Activated naive CD4-positive, alpha-beta T cell treated with anti-CD3 and anti-CD28 coated beads, Interleukin-2, amount 50 U/mL, for 72 hours (primary cell): ENCODE data around the gene RAB42. TPM values are rescaled to one million over a fixed set of nuclear protein-coding genes. Genes with fewer than 3 reads are reported as not detected.
"Not testable (repeated sequence)": the region's sequence is repeated elsewhere in the genome, so short reads cannot be mapped to it uniquely, and the experiment has no call there.

Experiments used
- ATAC-seq, 2 donors: fragments of 150-1000 bp; cut with Tn5 transposase; 2 replicates each; pipeline ENCODE4 v1.10.0; 2021; ENCODE audit warnings: mild to moderate bottlenecking in 2 of 2, moderate library complexity in 2 of 2
- DNase-seq, 2 donors: peaks; one replicate each; pipeline ENCODE4 v3.0.0; 2021 to 2022; ENCODE audit warnings: low spot score in 2 of 2
- H3K27ac Mint-ChIP-seq, 2 donors: one replicate each; pipeline ENCODE4 v1.8.0; 2022; ENCODE audit warnings: mild to moderate bottlenecking in 2 of 2, mixed read lengths in 2 of 2
- H3K36me3 Mint-ChIP-seq, 2 donors: one replicate each; pipeline ENCODE4 v1.8.0; 2022; ENCODE audit warnings: mixed read lengths in 2 of 2
- H3K9me3 Mint-ChIP-seq, 2 donors: one replicate each; pipeline ENCODE4 v1.8.0; 2022; ENCODE audit warnings: mixed read lengths in 2 of 2
- total RNA-seq, 2 donors: library from RNA; stranded (reverse); gene quantifications; one replicate each; pipeline ENCODE4 v1.2.3, GENCODE V29; 2022

The RAB42 gene
- total RNA-seq, 2 donors from 2014 or later = 0.21 TPM; not detected in 1

DNA sequence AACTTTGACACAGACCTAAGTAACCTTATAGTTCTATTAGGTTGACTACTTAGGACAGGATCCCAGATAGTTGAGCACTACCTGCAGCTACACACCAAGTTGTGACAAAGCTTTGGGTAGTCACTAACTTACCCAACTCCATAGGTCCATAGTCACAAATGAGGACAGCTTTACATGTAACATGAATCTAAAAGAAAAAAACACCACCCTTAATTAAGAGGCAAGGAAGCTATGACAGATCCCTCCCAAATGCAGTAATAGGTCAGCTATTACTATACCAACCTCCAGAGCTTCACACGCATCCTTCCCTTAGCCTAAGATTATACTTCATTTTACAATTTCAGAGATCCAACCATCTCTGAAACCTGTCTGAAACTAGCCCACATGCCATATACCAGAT is 12.7 kb upstream of the RAB42 start:
- H3K27ac Mint-ChIP-seq = peak overlapping the region; percentile 95 to 96
- H3K9me3 Mint-ChIP-seq = no peaks in the 10 kb centered on the region
- ATAC-seq (no peak), DNase-seq (no peak)
- peaks cover 36 to 42% of the 10 kb centered on the region in 2 donors for H3K36me3 Mint-ChIP-seq

- ATAC-seq (peak in 1 of 2 donors; percentile 73), DNase-seq (peak in 1 of 2 donors; percentile 73)
- peaks cover 36 to 42% of the 10 kb centered on the region in 2 donors for H3K36me3 Mint-ChIP-seq
- H3K27ac Mint-ChIP-seq = peak overlapping the region; percentile 95 to 96
- H3K9me3 Mint-ChIP-seq = no peaks in the 10 kb centered on the region
Measured at GRCh38 chr1:28580722-28581530, 11.1 kb upstream of the RAB42 start.

DNA sequence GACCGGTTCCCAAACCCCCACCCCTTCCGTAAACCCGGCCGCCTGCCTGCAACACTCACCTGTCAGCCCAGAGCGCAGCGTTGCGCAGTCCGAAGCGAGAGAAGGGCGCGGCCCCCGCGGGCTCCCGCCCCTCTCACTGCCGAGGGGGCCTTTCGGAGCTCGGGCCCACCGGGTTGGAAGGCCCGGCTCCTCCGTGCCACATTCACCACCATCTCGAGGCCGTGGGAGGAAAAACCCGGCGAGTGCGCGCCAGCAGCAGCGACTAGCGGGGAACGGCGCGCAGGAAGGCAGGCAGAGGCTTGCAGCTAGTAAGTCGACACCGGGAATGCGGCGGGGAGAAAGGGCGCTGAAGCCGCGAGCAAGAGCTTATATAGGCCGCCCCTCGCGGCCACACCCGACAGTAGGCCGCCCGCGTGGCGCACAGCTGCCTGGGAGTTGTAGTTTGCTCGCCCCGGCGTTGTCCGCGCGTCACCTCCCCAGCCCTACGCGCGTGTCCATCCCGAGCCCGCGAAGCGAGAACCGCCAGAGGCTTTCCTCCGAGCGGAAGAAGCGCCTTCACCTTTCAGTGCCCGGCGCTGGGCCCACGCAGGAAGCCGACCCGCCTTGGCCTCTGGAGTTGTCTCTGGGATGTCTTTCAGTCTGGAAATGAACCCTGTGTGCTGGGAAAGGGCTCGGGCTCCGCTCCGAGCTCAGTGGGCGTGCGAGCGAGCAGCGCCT is 10.4 kb upstream of the RAB42 start:
- H3K36me3 Mint-ChIP-seq = peaks cover 36 to 42% of the 10 kb centered on the region in 2 donors
- ATAC-seq = peak; percentile 85 to 86
- peak overlapping the region; percentile 95 to 96 for H3K27ac Mint-ChIP-seq
- no peaks in the 10 kb centered on the region for H3K9me3 Mint-ChIP-seq
- DNase-seq = peak; percentile 93 to 96

GRCh38 chr1:28582248-28582615 is 9.8 kb upstream of the RAB42 start:
- no peak for ATAC-seq
- Mint-ChIP-seq H3K9me3 (no peaks in the 10 kb centered on the region), H3K36me3 (peaks cover 36 to 42% of the 10 kb centered on the region in 2 donors), H3K27ac (peak overlapping the region; percentile 95 to 96)
- no peak for DNase-seq

DNA sequence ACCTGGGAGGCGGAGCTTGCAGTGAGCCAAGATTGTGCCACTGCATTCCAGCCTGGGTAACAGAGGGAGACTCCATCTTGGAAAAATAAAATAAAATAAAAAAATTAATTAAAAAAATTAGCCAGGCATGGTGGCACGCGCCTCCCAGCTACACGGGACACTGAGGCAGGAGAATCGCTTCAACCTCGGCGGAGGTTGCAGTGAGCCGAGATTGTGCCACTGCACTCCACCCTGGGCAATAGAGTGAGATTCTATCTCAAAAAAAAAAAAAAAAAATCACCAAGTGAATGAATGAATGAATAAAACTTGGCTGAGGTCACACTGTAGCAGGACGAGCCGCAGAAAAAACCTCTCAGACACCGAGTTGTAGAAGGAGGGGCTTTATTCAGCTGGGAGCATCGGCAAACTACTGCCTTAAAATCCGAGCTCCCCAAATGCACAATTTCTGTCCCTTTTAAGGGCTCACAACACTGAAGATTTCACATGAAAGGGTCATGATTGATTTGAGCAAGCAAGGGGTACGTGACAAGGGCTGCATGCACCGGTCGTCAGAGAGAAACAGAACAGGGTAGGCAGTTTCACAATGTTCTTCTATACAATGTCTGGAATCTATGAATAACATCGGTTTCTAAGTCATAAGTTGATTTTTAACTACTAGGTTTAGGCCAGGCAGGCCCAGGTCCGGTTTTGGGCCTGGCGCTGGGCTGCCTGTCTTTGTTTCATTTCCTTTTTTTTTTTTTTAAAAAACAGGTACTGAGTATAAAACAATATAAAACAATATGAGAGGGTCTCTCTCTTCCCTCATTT is 5.3 kb upstream of the RAB42 start:
- not testable (repeated sequence) for H3K27ac Mint-ChIP-seq, H3K9me3 Mint-ChIP-seq, ATAC-seq, DNase-seq, H3K36me3 Mint-ChIP-seq

GRCh38 chr1:28592321-28593071 is 431 bp downstream of the RAB42 start:
- ATAC-seq = peak; percentile 48 to 79
- H3K27ac Mint-ChIP-seq = no peak overlapping the region
- DNase-seq = no peak
- H3K36me3 Mint-ChIP-seq = no peaks in the 10 kb centered on the region
- no peaks in the 10 kb centered on the region for H3K9me3 Mint-ChIP-seq

DNA sequence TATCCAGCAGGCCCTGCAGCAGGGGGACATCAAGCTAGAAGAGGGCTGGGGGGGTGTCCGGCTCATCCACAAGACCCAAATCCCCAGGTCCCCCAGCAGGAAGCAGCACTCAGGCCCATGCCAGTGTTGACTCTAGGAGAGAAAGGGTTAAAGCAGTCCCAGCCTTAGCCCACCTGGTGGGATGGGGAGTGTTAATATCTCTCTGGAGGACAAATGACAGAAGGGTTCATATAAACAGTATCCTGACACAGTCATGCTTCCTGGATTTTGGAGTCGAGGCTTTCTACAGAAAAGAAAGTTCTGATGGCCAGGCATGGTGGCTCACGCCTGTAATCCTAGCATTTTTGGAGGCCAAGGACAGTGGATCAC is 1.9 kb downstream of the RAB42 start:
- ATAC-seq, H3K9me3 Mint-ChIP-seq, DNase-seq, H3K36me3 Mint-ChIP-seq, H3K27ac Mint-ChIP-seq: not testable (repeated sequence)

GRCh38 chr1:28594686-28595411 is 2.8 kb downstream of the RAB42 start:
- not testable (repeated sequence) for DNase-seq, H3K27ac Mint-ChIP-seq, ATAC-seq, H3K36me3 Mint-ChIP-seq, H3K9me3 Mint-ChIP-seq

- no peaks in the 10 kb centered on the region for H3K9me3 Mint-ChIP-seq
- no peaks in the 10 kb centered on the region for H3K36me3 Mint-ChIP-seq
- H3K27ac Mint-ChIP-seq = no peak overlapping the region
- ATAC-seq = no peak
- DNase-seq = no peak
Measured at GRCh38 chr1:28595412-28596191, 3.5 kb downstream of the RAB42 start.

GRCh38 chr1:28596276-28596675 is 4.2 kb downstream of the RAB42 start:
- DNase-seq, H3K36me3 Mint-ChIP-seq, ATAC-seq, H3K9me3 Mint-ChIP-seq, H3K27ac Mint-ChIP-seq: not testable (repeated sequence)

- H3K27ac Mint-ChIP-seq = peak overlapping the region in 1 of 2 donors; percentile 89
- peak; percentile 90 to 93 for ATAC-seq
- H3K9me3 Mint-ChIP-seq = no peaks in the 10 kb centered on the region
Measured at GRCh38 chr1:28601696-28602095, 9.6 kb downstream of the RAB42 start.

GRCh38 chr1:28602536-28603439 is 10.7 kb downstream of the RAB42 start:
- DNase-seq = no peak
- peak overlapping the region in 1 of 2 donors; percentile 89 for H3K27ac Mint-ChIP-seq
- ATAC-seq = no peak
- H3K36me3 Mint-ChIP-seq = peaks cover 7 to 8% of the 10 kb centered on the region in 2 donors
- H3K9me3 Mint-ChIP-seq = no peaks in the 10 kb centered on the region

More at GRCh38 chr1:28601696-28602095, 9.6 kb downstream of the RAB42 start:
- DNase-seq = no peak
- H3K36me3 Mint-ChIP-seq = peaks cover 7 to 8% of the 10 kb centered on the region in 2 donors

- no peak overlapping the region for H3K27ac Mint-ChIP-seq
- no peak for DNase-seq
- H3K9me3 Mint-ChIP-seq = no peaks in the 10 kb centered on the region
- H3K36me3 Mint-ChIP-seq = peaks cover 7 to 8% of the 10 kb centered on the region in 2 donors
- ATAC-seq = no peak
Measured at GRCh38 chr1:28604411-28604810, 12.3 kb downstream of the RAB42 start.

DNA sequence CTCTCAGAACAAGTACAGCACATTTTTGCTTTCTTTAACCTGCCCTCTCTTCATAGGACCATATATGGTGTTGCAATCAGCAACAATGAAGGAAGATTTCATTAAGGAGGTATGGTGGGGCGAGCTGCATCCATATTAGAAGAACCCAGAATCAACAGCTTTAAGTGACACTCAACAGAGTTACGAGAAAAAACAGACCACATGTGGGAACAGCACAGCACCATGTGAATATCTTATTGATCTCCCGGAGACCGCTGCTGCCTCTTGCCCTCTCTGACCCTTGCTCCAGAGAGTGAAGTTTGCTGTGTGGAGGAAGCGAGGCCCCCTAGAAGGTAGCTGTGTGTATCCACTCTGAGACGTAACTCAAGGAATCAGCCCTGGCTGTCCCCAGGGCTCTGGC is 12.9 kb downstream of the RAB42 start:
- ATAC-seq = no peak
- Mint-ChIP-seq H3K9me3 (no peaks in the 10 kb centered on the region), H3K36me3 (peaks cover 7 to 8% of the 10 kb centered on the region in 2 donors), H3K27ac (no peak overlapping the region)
- DNase-seq = no peak
